ENCODE data around the gene MAP6.
A peak's percentile ranks its signal among the peaks of the same experiment; 100 is the strongest.

The MAP6 gene

GRCh38 chr11:75549370-75549958 is 119.4 kb downstream of the MAP6 start:
- no peaks in the 10 kb centered on the region for H3K9me3 ChIP-seq (replicated peaks; ENCODE audit: insufficient read depth, low read length)
- H3K36me3 ChIP-seq (replicated peaks; ENCODE audit: insufficient read depth, low read length) = no peaks in the 10 kb centered on the region
- no peak overlapping the region for H3K4me3 ChIP-seq (ENCODE audit: low read length)
- no peak overlapping the region for H2AFZ ChIP-seq (ENCODE audit: low read length)
- no peaks in the 10 kb centered on the region for H3K9me2 ChIP-seq (replicated peaks; ENCODE audit: insufficient read depth, low read length)
- H3F3A ChIP-seq (ENCODE audit: insufficient read depth, low read length) = no peaks in the 10 kb centered on the region
- H3K79me2 ChIP-seq (ENCODE audit: low read length) = no peaks in the 10 kb centered on the region
- no peaks in the 10 kb centered on the region for H3K4me1 ChIP-seq (ENCODE audit: low read length)
- no peak overlapping the region for H3K9ac ChIP-seq (ENCODE audit: low read length)
- no peak overlapping the region for H3K4me2 ChIP-seq (ENCODE audit: low read depth, low read length)
- peaks cover 10% of the 10 kb centered on the region; the same call in 1 of the 2 replicates for H3K27me3 ChIP-seq (replicated peaks; ENCODE audit: insufficient read depth, low read length)
- DNase-seq = no peak
- H4K20me1 ChIP-seq (ENCODE audit: insufficient read depth, low read length) = no peaks in the 10 kb centered on the region
- no peak for TF ChIP-seq EZH2 (optimal IDR thresholded peaks at IDR 0.05; ENCODE audit: low read depth, low read length)
- no peak for TF ChIP-seq CTCF (IDR thresholded peaks at IDR 0.05; ENCODE audit: low read length)
- no peak for TF ChIP-seq EZH2phosphoT487 (IDR thresholded peaks at IDR 0.05; ENCODE audit: low read length)
- H3K27ac ChIP-seq (ENCODE audit: low read length) = no peak overlapping the region

- Histone ChIP-seq H4K20me1 (ENCODE audit: insufficient read depth, low read length) (no peaks in the 10 kb centered on the region), H3K4me2 (ENCODE audit: low read depth, low read length) (no peak overlapping the region), H3K9me2 (replicated peaks; ENCODE audit: insufficient read depth, low read length) (no peaks in the 10 kb centered on the region), H3K9me3 (replicated peaks; ENCODE audit: insufficient read depth, low read length) (no peaks in the 10 kb centered on the region), H3K79me2 (ENCODE audit: low read length) (no peaks in the 10 kb centered on the region), H3K27ac (ENCODE audit: low read length) (no peak overlapping the region), H2AFZ (ENCODE audit: low read length) (no peak overlapping the region), H3K27me3 (replicated peaks; ENCODE audit: insufficient read depth, low read length) (peaks cover 10% of the 10 kb centered on the region; the same call in 1 of the 2 replicates), H3K9ac (ENCODE audit: low read length) (no peak overlapping the region), H3K36me3 (replicated peaks; ENCODE audit: insufficient read depth, low read length) (no peaks in the 10 kb centered on the region), H3K4me3 (ENCODE audit: low read length) (no peak overlapping the region), H3K4me1 (ENCODE audit: low read length) (no peaks in the 10 kb centered on the region), H3F3A (ENCODE audit: insufficient read depth, low read length) (no peaks in the 10 kb centered on the region)
- TF ChIP-seq EZH2 (optimal IDR thresholded peaks at IDR 0.05; ENCODE audit: low read depth, low read length) = no peak
- no peak for TF ChIP-seq CTCF (IDR thresholded peaks at IDR 0.05; ENCODE audit: low read length)
- no peak for TF ChIP-seq EZH2phosphoT487 (IDR thresholded peaks at IDR 0.05; ENCODE audit: low read length)
- no peak for DNase-seq
Measured at GRCh38 chr11:75548595-75549272, 120.1 kb downstream of the MAP6 start.

DNA sequence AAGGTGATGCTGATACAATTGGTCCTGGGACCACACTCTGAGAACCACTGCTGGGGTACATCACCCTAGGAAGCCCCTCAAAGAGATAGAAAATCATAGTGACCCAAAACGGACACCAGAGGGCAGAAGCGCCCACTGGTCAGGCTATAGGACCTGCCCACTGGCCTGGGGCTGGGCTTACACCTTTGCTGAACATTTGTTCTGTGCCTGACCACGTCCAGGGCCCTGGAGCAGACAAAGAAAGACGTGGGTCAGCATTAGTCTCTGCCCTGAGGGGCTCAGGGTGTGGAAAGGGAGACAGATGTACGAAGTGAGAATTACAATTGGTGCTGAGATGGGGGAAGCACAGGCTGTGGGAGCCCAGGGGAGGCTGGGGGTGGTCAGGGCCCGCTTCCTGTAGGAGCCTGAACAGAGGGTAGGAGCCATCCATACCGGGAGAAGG is 121.2 kb downstream of the MAP6 start:
- no peaks in the 10 kb centered on the region for H3K36me3 ChIP-seq (replicated peaks; ENCODE audit: insufficient read depth, low read length)
- H3K4me2 ChIP-seq (ENCODE audit: low read depth, low read length) = no peak overlapping the region
- H3K79me2 ChIP-seq (ENCODE audit: low read length) = no peaks in the 10 kb centered on the region
- peaks cover 10% of the 10 kb centered on the region; the same call in 1 of the 2 replicates for H3K27me3 ChIP-seq (replicated peaks; ENCODE audit: insufficient read depth, low read length)
- H3K4me3 ChIP-seq (ENCODE audit: low read length) = no peak overlapping the region
- no peaks in the 10 kb centered on the region for H3K9me3 ChIP-seq (replicated peaks; ENCODE audit: insufficient read depth, low read length)
- H4K20me1 ChIP-seq (ENCODE audit: insufficient read depth, low read length) = no peaks in the 10 kb centered on the region
- TF ChIP-seq CTCF (IDR thresholded peaks at IDR 0.05; ENCODE audit: low read length) (peak; percentile 77), EZH2phosphoT487 (IDR thresholded peaks at IDR 0.05; ENCODE audit: low read length) (no peak)
- H2AFZ ChIP-seq (ENCODE audit: low read length) = no peak overlapping the region
- peak; percentile 33 for DNase-seq
- no peak overlapping the region for H3K27ac ChIP-seq (ENCODE audit: low read length)
- H3K4me1 ChIP-seq (ENCODE audit: low read length) = no peaks in the 10 kb centered on the region
- H3F3A ChIP-seq (ENCODE audit: insufficient read depth, low read length) = no peaks in the 10 kb centered on the region
- H3K9me2 ChIP-seq (replicated peaks; ENCODE audit: insufficient read depth, low read length) = no peaks in the 10 kb centered on the region
- H3K9ac ChIP-seq (ENCODE audit: low read length) = no peak overlapping the region

All from MM.1S (cell line).